Parathyroid adenoma (tissue), 2 donors: ENCODE data around the gene TECTB.

Experiments used
- H2AFZ ChIP-seq: fragments of 300-600 bp; sonication (generic); one replicate; pipeline ENCODE4 v1.7.0; 2017; ENCODE audit warnings: antibody characterized with exemption, mild to moderate bottlenecking
- H3K27ac ChIP-seq: fragments of 300-600 bp; sonication (generic); one replicate; pipeline ENCODE4 v1.7.0; 2017
- H3K27me3 ChIP-seq: fragments of 300-600 bp; sonication (generic); one replicate; pipeline ENCODE4 v1.7.0; 2017; ENCODE audit warnings: low read length; ENCODE audit not compliant: control insufficient read depth, insufficient read depth
- H3K36me3 ChIP-seq: fragments of 300-600 bp; sonication (generic); one replicate; pipeline ENCODE4 v1.7.0; 2017; ENCODE audit warnings: low read length; ENCODE audit not compliant: control insufficient read depth, insufficient read depth
- H3K4me1 ChIP-seq: fragments of 300-600 bp; sonication (generic); one replicate; pipeline ENCODE4 v1.7.0; 2017; ENCODE audit warnings: control low read depth
- H3K4me2 ChIP-seq: fragments of 300-600 bp; sonication (generic); one replicate; pipeline ENCODE4 v1.7.0; 2017; ENCODE audit warnings: low read length
- H3K4me3 ChIP-seq: fragments of 300-600 bp; sonication (generic); one replicate; pipeline ENCODE4 v1.7.0; 2017; ENCODE audit warnings: low read depth, low read length
- H3K79me2 ChIP-seq: fragments of 300-600 bp; sonication (generic); one replicate; pipeline ENCODE4 v1.7.0; 2017; ENCODE audit warnings: control low read depth
- H3K9ac ChIP-seq: fragments of 300-600 bp; sonication (generic); one replicate; pipeline ENCODE4 v1.7.0; 2017; ENCODE audit warnings: mild to moderate bottlenecking
- H3K9me3 ChIP-seq: fragments of 300-600 bp; sonication (generic); one replicate; pipeline ENCODE4 v1.7.0; 2017; ENCODE audit warnings: low read length; ENCODE audit not compliant: control insufficient read depth
- CTCF ChIP-seq: fragments of 300-600 bp; sonication (generic); IDR thresholded peaks from one replicate; pipeline ENCODE4 v1.7.0; 2017; ENCODE audit warnings: antibody characterized with exemption, mild to moderate bottlenecking
- donor health status: primary hyperparathyroidism.

Gene TECTB

GRCh38 chr10:112278871-112279270 lies 4.3 kb upstream of the TECTB start:
- H3K4me1 ChIP-seq = no peaks in the 10 kb centered on the region
- no peaks in the 10 kb centered on the region for H3K36me3 ChIP-seq
- H3K9ac ChIP-seq = no peak overlapping the region
- H3K27me3 ChIP-seq = no peaks in the 10 kb centered on the region
- no peak overlapping the region for H3K4me3 ChIP-seq
- TF ChIP-seq CTCF = no peak
- no peak overlapping the region for H3K27ac ChIP-seq
- H3K9me3 ChIP-seq = no peaks in the 10 kb centered on the region
- H2AFZ ChIP-seq = no peak overlapping the region
- no peaks in the 10 kb centered on the region for H3K79me2 ChIP-seq
- H3K4me2 ChIP-seq = no peak overlapping the region

- Histone ChIP-seq H3K27ac (no peak overlapping the region), H3K9ac (no peak overlapping the region), H2AFZ (no peak overlapping the region), H3K36me3 (no peaks in the 10 kb centered on the region), H3K4me3 (no peak overlapping the region), H3K27me3 (no peaks in the 10 kb centered on the region), H3K4me1 (no peaks in the 10 kb centered on the region), H3K9me3 (no peaks in the 10 kb centered on the region), H3K4me2 (no peak overlapping the region), H3K79me2 (no peaks in the 10 kb centered on the region)
- no peak for TF ChIP-seq CTCF
Measured at GRCh38 chr10:112279433-112279832, 3.8 kb upstream of the TECTB start.

- H3K36me3 ChIP-seq = no peaks in the 10 kb centered on the region
- no peak overlapping the region for H3K9ac ChIP-seq
- H2AFZ ChIP-seq = no peak overlapping the region
- no peaks in the 10 kb centered on the region for H3K4me1 ChIP-seq
- H3K4me2 ChIP-seq = no peak overlapping the region
- no peaks in the 10 kb centered on the region for H3K9me3 ChIP-seq
- no peaks in the 10 kb centered on the region for H3K79me2 ChIP-seq
- no peak overlapping the region for H3K4me3 ChIP-seq
- no peaks in the 10 kb centered on the region for H3K27me3 ChIP-seq
- no peak overlapping the region for H3K27ac ChIP-seq
- TF ChIP-seq CTCF = no peak
Measured at GRCh38 chr10:112280205-112280921, 2.8 kb upstream of the TECTB start.

- no peak overlapping the region for H3K27ac ChIP-seq
Measured at GRCh38 chr10:112282086-112282485, 1.1 kb upstream of the TECTB start.

More at GRCh38 chr10:112282086-112282485, 1.1 kb upstream of the TECTB start:
- Histone ChIP-seq H3K79me2 (no peaks in the 10 kb centered on the region), H3K4me2 (no peak overlapping the region), H3K27me3 (no peaks in the 10 kb centered on the region), H3K4me3 (no peak overlapping the region), H3K4me1 (no peaks in the 10 kb centered on the region), H3K9ac (no peak overlapping the region), H3K36me3 (no peaks in the 10 kb centered on the region), H2AFZ (no peak overlapping the region), H3K9me3 (no peaks in the 10 kb centered on the region)
- TF ChIP-seq CTCF = no peak
